Measurements from ENCODE around the gene PDCD2L. TPM values are rescaled to one million over a fixed set of nuclear protein-coding genes. Genes with fewer than 3 reads are reported as not detected.
A peak's percentile ranks its signal among the peaks of the same experiment; 100 is the strongest.

Gene PDCD2L
- 45.0 and 54.7 TPM in 2 replicates for total RNA-seq (2011; cell fraction: chromatin; rRNA removed; ENCODE audit: low replicate concordance)
- 50.1 and 53.4 TPM in 2 replicates for total RNA-seq (2011; cell fraction: nucleolus; rRNA removed)
- 40.0 and 41.6 TPM in 2 replicates for total RNA-seq (2011; cell fraction: nucleoplasm; rRNA removed)
- total RNA-seq (2014; rRNA removed) (56.5 and 83.0 TPM in 2 replicates), total RNA-seq (2014; rRNA removed; fragmentation: Illumina TruSeq; extraction: Trizol) (61.9 and 68.5 TPM in 2 replicates), total RNA-seq (2015; rRNA removed; fragmentation: Illumina TruSeq; extraction: Trizol) (47.7 and 51.1 TPM in 2 replicates), total RNA-seq (2021) (48.6 and 56.3 TPM in 2 replicates), polyA plus RNA-seq (2011; rRNA removed) (62.8 and 65.9 TPM in 2 replicates), polyA plus RNA-seq (2014; fragmentation: Illumina TruSeq; extraction: Trizol) (43.7 and 46.2 TPM in 2 replicates), polyA plus RNA-seq (2014; fragmentation: Nextera tagmentation; extraction: Ambion mirVana) (10 to 100 TPM; 12.1 to 14.6 TPM), polyA plus RNA-seq (2014; rRNA removed) (60.5 and 67.3 TPM in 2 replicates), polyA minus RNA-seq (2011; rRNA and poly(A)+ RNA removed) (62.3 and 71.3 TPM in 2 replicates), Bru-seq, nascent RNA (percentile 71 among the genes with signal in this experiment), BruChase-seq, experiment 1, labeled RNA remaining after a 2-hour chase (percentile 75 among the genes with signal in this experiment), BruChase-seq, experiment 2, labeled RNA remaining after a 6-hour chase (percentile 71 among the genes with signal in this experiment)
- 69.2 and 96.2 TPM in 2 replicates for polyA plus RNA-seq (2011; cell fraction: cytosol; rRNA removed)
- polyA plus RNA-seq (2011; cell fraction: nucleus; rRNA removed), result 32.6 and 34.5 TPM in 2 replicates
- 26.8 and 37.9 TPM in 2 replicates for polyA plus RNA-seq (2012)
- polyA minus RNA-seq (2011; cell fraction: cytosol; rRNA and poly(A)+ RNA removed), result 16.2 and 17.5 TPM in 2 replicates
- polyA minus RNA-seq (2011; cell fraction: nucleus; rRNA and poly(A)+ RNA removed), result 12.8 and 20.4 TPM in 2 replicates
- long read RNA-seq, experiment 1, transcript PDCD2L-204 (6 exons, 1,227 nt), result minor isoform, 6 of 74 reads
- long read RNA-seq, experiment 1, transcript PDCD2L-201 (7 exons, 1,171 nt), result major isoform, 52 of 74 reads
- long read RNA-seq, experiment 1, partial matches to known transcripts, result 7 of 74 reads
- long read RNA-seq, experiment 1, other reads (novel, unspliced or antisense), result 7 of 74 reads
- long read RNA-seq, experiment 2, transcript PDCD2L-201 (7 exons, 1,171 nt), result major isoform, 52 of 75 reads
- long read RNA-seq, experiment 2, partial matches to known transcripts, result 7 of 75 reads
- long read RNA-seq, experiment 2, other reads (novel, unspliced or antisense), result 11 of 75 reads
- long read RNA-seq, experiment 3, transcript PDCD2L-201 (7 exons, 1,171 nt), result major isoform, 54 of 61 reads
- long read RNA-seq, experiment 3, partial matches to known transcripts, result 0 of 61 reads
- long read RNA-seq, experiment 3, other reads (novel, unspliced or antisense), result 6 of 61 reads

GRCh38 chr19:34404109-34404909 lies at the start of gene PDCD2L:
Gene PDCD2L (plus strand): TSS chr19:34404399. CDS start chr19:34404431, 32 bp downstream.
- Histone ChIP-seq H3K4me2 (ENCODE audit: insufficient read depth, low read length) (peak within 1 kb of the TSS; percentile 91), H4K20me1 (replicated peaks; ENCODE audit: control insufficient read depth, insufficient read depth, low read length) (no peaks in the 10 kb centered on the region), H3K9ac (ENCODE audit: insufficient read depth in 1 of 2, low read depth in 2 of 2, low read length in 2 of 2) (peak within 1 kb of the TSS; percentile 71 to 100), H3K9me1 (ENCODE audit: control insufficient read depth, insufficient read depth, low read length) (peaks cover under 1% of the 10 kb centered on the region), H3K27ac (ENCODE audit: extremely low read depth, low read depth, low read length) (peak within 1 kb of the TSS; percentile 78), H3K9me3 (replicated peaks; ENCODE audit: control insufficient read depth, insufficient read depth, low read depth, low read length) (no peaks in the 10 kb centered on the region), H3K79me2 (ENCODE audit: control insufficient read depth, insufficient read depth, low read length) (peaks cover 49% of the 10 kb centered on the region), H3K4me3 (peak within 1 kb of the TSS; percentile 83), H3K27me3 (ENCODE audit: control insufficient read depth in 2 of 2, insufficient read depth in 2 of 2, low read length in 2 of 2) (no peaks in the 10 kb centered on the region), H3K36me3 (ENCODE audit: control insufficient read depth, insufficient read depth, low read length) (peaks cover 44% of the 10 kb centered on the region), H3K4me1 (replicated peaks in 1 of 2; ENCODE audit: control insufficient read depth in 2 of 2, insufficient read depth in 2 of 2, low read length in 2 of 2) (peaks cover 2 to 23% of the 10 kb centered on the region in 2 experiments; a peak in 3 of 5 replicates), H2AFZ (ENCODE audit: low read depth, low read length) (peak within 1 kb of the TSS; percentile 96)
- POLR2A ChIA-PET, result no interaction called here
- TSS peak; percentile 69 for BruUV-seq (replicated peaks)
- peak; percentile 96 for FAIRE-seq
- in situ Hi-C loops (cut with MboI) (no loop called here), intact Hi-C loops (cut with micrococcal nuclease) (loop anchor here (2.0 kb wide), 1 partner anchor 46 kb away; no protein-coding TSS in a partner anchor)
- WGBS (ENCODE audit: insufficient coverage, low coverage, missing lambda C conversion rate), result under 1% methylated on average over 53 of the region's 69 CpGs
- CTCF ChIA-PET (ENCODE audit: low intra/inter-chr PET ratio), result interaction anchor here (0.6 kb wide), 1 partner anchor 95 kb away, joined by 3 read pairs; no protein-coding TSS in a partner anchor
- peak; percentile 93 to 97 (median 96) for DNase-seq (ENCODE audit: extremely low read depth in 1 of 4, low spot score in 3 of 4)
- peak; percentile 96 for ATAC-seq
- TF ChIP-seq THAP12 (CRISPR knock-in tag; IDR thresholded peaks at IDR 0.05) (0 out of 2 replicates have a peak, but pooled peaks have one; percentile 13), RAD21 (CRISPR knock-in tag; conservative IDR thresholded peaks at IDR 0.05 in 1 of 2, IDR thresholded peaks at IDR 0.05 in 1 of 2) (no peak), ZNF551 (CRISPR knock-in tag; IDR thresholded peaks at IDR 0.05) (no peak), HDAC2 (IDR thresholded peaks at IDR 0.05) (peak; percentile 21; the same call in 1 of the 2 replicates), MCM3 (IDR thresholded peaks at IDR 0.05) (no peak), PPARD (CRISPR knock-in tag; IDR thresholded peaks at IDR 0.05) (no peak), TCF15 (CRISPR knock-in tag; IDR thresholded peaks at IDR 0.05) (peak; percentile 45; the same call in 1 of the 2 replicates), SFPQ (IDR thresholded peaks at IDR 0.05; ENCODE audit: low read depth, low read length) (no peak), NFATC3 (IDR thresholded peaks at IDR 0.05) (no peak)

All from K562 (cell line).